ENCODE results near the gene HIKESHI.

Gene HIKESHI

GRCh38 chr11:86264649-86265048, 37.4 kb upstream of the HIKESHI start:
- TF ChIP-seq CTCF (conservative IDR thresholded peaks at IDR 0.05; ENCODE audit: low read depth, low read length) = no peak
- DNase-seq (ENCODE audit: low read depth) = no peak

GRCh38 chr11:86265194-86265593, 36.8 kb upstream of the HIKESHI start:
- no peak for TF ChIP-seq CTCF (conservative IDR thresholded peaks at IDR 0.05; ENCODE audit: low read depth, low read length)
- H3K4me3 ChIP-seq (ENCODE audit: low read depth, low read length) = no peak overlapping the region
- DNase-seq (ENCODE audit: low read depth) = no peak

More at GRCh38 chr11:86264649-86265048, 37.4 kb upstream of the HIKESHI start:
- H3K4me3 ChIP-seq (ENCODE audit: low read depth, low read length) = no peak overlapping the region

- TF ChIP-seq CTCF (conservative IDR thresholded peaks at IDR 0.05; ENCODE audit: low read depth, low read length) = no peak
- no peak for DNase-seq (ENCODE audit: low read depth)
- H3K4me3 ChIP-seq (ENCODE audit: low read depth, low read length) = no peak overlapping the region
Measured at GRCh38 chr11:86269645-86270044, 32.4 kb upstream of the HIKESHI start.

GRCh38 chr11:86274503-86274902, 27.5 kb upstream of the HIKESHI start:
- no peak overlapping the region for H3K4me3 ChIP-seq (ENCODE audit: low read depth, low read length)
- TF ChIP-seq CTCF (conservative IDR thresholded peaks at IDR 0.05; ENCODE audit: low read depth, low read length) = peak; percentile 29
- DNase-seq (ENCODE audit: low read depth) = no peak

GRCh38 chr11:86274999-86275398, 27.0 kb upstream of the HIKESHI start:
- no peak overlapping the region for H3K4me3 ChIP-seq (ENCODE audit: low read depth, low read length)
- no peak for TF ChIP-seq CTCF (conservative IDR thresholded peaks at IDR 0.05; ENCODE audit: low read depth, low read length)
- DNase-seq (ENCODE audit: low read depth) = no peak

DNA sequence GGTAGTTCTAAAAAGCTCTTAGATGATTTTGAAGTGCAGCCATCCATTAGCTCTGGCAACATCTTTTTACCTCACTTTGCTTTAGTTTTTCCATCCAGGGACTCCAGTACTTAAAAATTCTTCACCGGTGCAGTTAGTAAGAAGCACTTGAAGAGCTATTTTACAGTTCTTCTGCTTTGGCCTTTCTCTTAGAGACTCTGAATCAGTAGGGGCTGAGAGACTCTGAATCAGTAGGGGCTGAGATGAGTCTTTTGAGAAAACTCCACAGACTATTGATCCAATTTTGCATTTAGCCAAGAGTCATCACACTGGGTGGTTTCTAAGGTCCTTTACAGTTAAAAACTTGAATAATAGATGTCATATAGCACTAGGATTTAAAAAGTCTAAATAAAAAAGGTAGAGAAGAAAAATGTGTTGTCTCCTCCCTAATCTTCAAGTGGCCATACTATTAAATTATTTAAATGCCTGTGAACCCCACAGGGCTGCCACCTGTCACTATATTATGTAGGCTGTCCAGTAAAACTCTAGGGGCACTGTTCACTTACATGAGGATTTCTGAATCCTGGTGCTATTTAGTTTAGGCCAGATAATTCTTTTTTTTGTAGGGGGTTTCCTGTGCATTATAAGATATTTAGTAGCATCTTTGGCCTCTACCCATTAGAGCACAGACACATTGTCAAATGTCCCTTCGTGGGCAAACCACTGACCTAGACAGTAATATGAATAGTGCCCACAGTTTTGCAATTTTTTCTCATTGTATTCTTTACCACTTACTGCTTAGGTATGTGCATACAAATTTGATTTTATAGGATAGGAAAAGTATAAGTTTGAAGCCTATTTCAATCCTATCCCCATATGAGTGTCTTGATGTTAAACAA, 26.3 kb upstream of the HIKESHI start:
- H3K4me3 ChIP-seq (ENCODE audit: low read depth, low read length) = no peak overlapping the region
- peak; percentile 4 for TF ChIP-seq CTCF (conservative IDR thresholded peaks at IDR 0.05; ENCODE audit: low read depth, low read length)
- no peak for DNase-seq (ENCODE audit: low read depth)

DNA sequence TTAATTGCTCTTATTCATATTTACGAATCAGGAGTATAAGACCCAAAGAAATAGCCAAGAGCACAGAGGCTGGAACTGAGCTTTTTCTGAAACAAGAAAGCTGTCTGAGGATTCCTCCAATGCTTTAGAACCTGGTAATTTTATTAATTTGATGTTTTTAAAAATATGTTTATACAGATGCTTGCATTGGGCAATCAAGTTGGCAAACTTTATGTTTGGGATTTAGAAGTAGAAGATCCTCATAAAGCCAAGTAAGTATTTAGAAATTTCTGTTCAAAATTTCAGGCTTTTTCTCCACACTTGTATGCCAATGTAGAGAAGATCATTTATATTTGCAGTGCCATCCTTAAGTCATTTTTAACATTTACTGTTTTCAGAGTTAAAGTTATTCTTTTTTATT, 24.3 kb upstream of the HIKESHI start:
- no peak for TF ChIP-seq CTCF (conservative IDR thresholded peaks at IDR 0.05; ENCODE audit: low read depth, low read length)
- H3K4me3 ChIP-seq (ENCODE audit: low read depth, low read length) = no peak overlapping the region
- DNase-seq (ENCODE audit: low read depth) = no peak
